ENCODE measurements around the gene ART5. TPM values are rescaled to one million over a fixed set of nuclear protein-coding genes. Genes with fewer than 3 reads are reported as not detected.

ART5 gene, protein sequence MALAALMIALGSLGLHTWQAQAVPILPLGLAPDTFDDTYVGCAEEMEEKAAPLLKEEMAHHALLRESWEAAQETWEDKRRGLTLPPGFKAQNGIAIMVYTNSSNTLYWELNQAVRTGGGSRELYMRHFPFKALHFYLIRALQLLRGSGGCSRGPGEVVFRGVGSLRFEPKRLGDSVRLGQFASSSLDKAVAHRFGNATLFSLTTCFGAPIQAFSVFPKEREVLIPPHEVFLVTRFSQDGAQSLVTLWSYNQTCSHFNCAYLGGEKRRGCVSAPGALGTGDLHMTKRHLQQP
- not detected in 2 replicates for total RNA-seq

DNA sequence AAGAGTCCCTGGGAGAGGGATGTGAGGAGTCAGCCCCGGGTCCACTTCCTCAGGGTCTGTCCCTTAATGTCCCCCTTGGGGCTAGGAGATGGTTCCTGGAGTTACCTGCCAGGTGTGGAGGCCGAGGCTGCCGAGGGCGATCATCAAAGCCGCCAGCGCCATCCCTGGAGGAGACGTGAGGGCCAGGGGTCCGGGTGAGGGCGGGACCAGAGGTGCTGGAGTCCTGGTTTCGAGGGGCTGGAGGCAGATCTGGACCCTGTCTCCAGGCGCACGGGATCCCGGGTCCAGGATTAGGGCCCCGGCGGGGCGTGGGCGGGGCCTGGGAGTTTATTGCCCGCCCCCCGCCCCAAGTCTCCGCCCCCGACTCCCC is at the start of gene ART5:
Gene ART5, minus strand, starts transcription at position 292 of the 370 bp plus-strand sequence. Its CDS starts 130 bp downstream, at position 162.

DNA sequence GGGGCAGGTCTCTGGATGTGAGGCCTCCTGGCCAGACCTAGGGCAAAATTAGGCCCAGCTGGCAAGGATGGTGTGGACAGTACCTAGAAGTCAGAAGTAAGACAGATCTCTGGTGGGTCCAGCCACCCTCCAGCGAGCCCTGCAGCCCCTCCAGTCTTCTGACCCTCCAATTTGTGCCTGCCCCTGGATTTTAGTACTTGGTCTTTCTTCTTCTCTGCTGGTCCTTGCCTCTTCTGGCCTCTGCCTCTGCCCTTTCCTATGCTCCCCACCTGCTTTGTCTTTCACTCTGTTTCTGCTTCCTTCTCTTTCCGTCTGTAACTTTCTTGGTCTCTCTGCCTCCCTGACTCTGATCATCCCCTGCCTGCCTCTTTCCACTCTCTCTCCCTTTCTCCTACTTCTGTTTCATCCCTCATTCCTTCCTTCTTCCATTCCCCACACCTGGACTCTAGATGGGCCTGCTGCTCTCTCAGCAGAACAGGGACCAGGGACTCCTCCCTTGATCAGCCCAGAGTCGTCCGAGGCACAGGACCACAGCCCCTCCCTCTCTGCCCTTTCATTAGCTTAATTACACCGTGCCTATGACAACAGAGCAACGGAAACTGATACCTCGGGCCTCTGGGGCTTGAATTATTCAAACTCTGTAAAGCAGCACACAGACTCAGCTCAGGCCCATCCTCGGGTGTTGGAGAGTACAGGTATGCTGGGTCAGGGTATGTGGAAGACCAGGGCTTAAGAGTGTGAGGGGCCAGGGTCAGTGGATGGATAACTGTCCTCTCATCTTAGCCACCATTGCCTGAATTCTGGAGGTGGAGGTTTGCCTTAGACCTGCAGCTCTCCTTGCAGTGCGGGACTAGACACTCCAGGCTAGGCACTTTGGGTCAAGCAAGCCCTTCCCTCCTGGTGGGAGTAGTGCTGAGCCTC is 29.8 kb upstream of the ART5 start, which contains the start of gene CHRNA10:
Gene CHRNA10, minus strand, starts transcription at position 51 of the 921 bp plus-strand sequence. CDS start 72 bp downstream, outside the sequence.

DNA sequence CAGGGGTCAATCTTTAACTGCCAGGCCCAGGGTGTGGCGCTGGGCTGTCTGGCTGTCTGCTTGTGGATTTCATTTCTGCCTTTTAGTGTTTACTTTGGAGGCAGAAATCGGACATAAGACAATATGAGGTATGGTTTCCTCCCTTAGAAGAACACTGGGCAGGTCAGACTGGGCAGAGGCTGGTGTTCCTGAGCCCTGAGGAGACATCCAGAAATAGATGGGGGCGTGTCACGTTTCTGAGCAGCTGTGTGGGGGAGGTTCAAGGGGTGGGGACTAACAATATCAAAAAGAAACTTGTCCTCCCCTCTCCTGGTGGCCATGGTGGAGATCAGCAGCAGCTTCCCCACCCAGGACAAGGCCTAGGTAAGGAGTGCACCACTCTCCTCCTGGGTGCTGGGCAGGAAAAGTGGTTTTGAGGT is 3.0 kb upstream of the ART5 start, which contains the start of gene ART1:
Gene ART1, plus strand, starts transcription at position 312 of the 419 bp plus-strand sequence. CDS start 14,086 bp downstream, outside the sequence.

Other genes with a start within 250 kb of the ART5 start
- not detected in 2 replicates for gene ART1, start 3.1 kb upstream of the ART5 start, total RNA-seq
- 0.59 and 0.88 TPM in 2 replicates for gene CHRNA10, start 29.4 kb upstream of the ART5 start, total RNA-seq
- gene NUP98, start 155.6 kb upstream of the ART5 start, total RNA-seq: 76.6 and 133 TPM in 2 replicates
- gene PGAP2, start 166.6 kb upstream of the ART5 start, total RNA-seq: 3.9 and 11.0 TPM in 2 replicates
- 9.2 and 19.7 TPM in 2 replicates for gene RHOG, start 199.0 kb upstream of the ART5 start, total RNA-seq
- 28.7 and 35.6 TPM in 2 replicates for gene STIM1, start 213.7 kb upstream of the ART5 start, total RNA-seq